ENCODE results near the gene TACC2.
A peak's percentile ranks its signal among the peaks of the same experiment; 100 is the strongest.
"Not testable (repeated sequence)": the region's sequence is repeated elsewhere in the genome, so short reads cannot be mapped to it uniquely, and the experiment has no call there.

The TACC2 gene

DNA sequence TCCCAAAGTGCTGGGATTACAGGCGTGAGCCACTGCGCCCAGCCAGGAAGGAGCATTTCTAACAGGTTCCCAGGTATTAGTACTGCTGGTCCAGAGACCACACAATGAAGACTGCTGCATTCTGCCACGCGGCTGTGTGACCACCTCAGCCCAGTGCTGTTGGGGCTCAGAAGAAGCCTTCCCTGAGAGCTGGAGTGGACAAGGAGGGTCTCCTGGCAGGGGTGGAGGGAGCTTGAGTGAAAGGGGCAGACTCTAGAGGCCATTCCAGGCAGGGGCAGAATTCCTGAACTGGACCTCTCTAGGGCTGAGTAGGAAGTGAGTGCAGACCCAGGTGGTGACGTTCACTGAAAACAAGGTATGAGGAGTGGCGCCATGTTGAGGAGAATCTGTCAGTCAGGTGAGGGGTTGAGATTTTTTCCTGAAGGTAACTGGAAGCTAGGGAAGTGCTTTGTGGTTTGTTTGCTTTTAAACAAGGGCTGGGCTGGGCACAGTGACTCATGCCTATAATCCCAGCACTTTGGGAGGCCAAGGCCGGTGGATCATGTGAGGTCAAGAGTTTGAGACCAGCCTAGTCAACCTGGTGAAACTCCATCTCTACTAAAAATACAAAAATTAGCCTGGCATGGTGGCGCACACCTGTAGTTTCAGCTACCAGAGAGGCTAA is 67.6 kb downstream of the TACC2 start:
- TF ChIP-seq, protein P1, sequence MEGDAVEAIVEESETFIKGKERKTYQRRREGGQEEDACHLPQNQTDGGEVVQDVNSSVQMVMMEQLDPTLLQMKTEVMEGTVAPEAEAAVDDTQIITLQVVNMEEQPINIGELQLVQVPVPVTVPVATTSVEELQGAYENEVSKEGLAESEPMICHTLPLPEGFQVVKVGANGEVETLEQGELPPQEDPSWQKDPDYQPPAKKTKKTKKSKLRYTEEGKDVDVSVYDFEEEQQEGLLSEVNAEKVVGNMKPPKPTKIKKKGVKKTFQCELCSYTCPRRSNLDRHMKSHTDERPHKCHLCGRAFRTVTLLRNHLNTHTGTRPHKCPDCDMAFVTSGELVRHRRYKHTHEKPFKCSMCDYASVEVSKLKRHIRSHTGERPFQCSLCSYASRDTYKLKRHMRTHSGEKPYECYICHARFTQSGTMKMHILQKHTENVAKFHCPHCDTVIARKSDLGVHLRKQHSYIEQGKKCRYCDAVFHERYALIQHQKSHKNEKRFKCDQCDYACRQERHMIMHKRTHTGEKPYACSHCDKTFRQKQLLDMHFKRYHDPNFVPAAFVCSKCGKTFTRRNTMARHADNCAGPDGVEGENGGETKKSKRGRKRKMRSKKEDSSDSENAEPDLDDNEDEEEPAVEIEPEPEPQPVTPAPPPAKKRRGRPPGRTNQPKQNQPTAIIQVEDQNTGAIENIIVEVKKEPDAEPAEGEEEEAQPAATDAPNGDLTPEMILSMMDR (conservative IDR thresholded peaks at IDR 0.05), result no peak
- H3K27ac ChIP-seq, result no peak overlapping the region

GRCh38 chr10:122057841-122058413 is 69.0 kb downstream of the TACC2 start:
- no peak overlapping the region for H3K27ac ChIP-seq
- TF ChIP-seq, protein P1 (conservative IDR thresholded peaks at IDR 0.05), result no peak

- TF ChIP-seq, protein P1 (conservative IDR thresholded peaks at IDR 0.05), result no peak
- H3K27ac ChIP-seq, result no peak overlapping the region
Observed at GRCh38 chr10:122060250-122060649, 71.3 kb downstream of the TACC2 start.

- H3K27ac ChIP-seq, result peak overlapping the region; percentile 81
- TF ChIP-seq, protein P1 (conservative IDR thresholded peaks at IDR 0.05), result no peak
Observed at GRCh38 chr10:122062831-122063674, 74.1 kb downstream of the TACC2 start.

- H3K27ac ChIP-seq, result not testable (repeated sequence)
Observed at GRCh38 chr10:122066337-122066939, 77.5 kb downstream of the TACC2 start.

GRCh38 chr10:122068844-122069243 is 79.9 kb downstream of the TACC2 start:
- no peak overlapping the region for H3K27ac ChIP-seq
- TF ChIP-seq, protein P1 (conservative IDR thresholded peaks at IDR 0.05), result no peak

GRCh38 chr10:122072491-122072890 is 83.5 kb downstream of the TACC2 start:
- no peak overlapping the region for H3K27ac ChIP-seq
- TF ChIP-seq, protein P1 (conservative IDR thresholded peaks at IDR 0.05), result no peak
